NK-92 (cell line): ENCODE results near the gene LMNB1.
"Not testable (repeated sequence)": the region's sequence is repeated elsewhere in the genome, so short reads cannot be mapped to it uniquely, and the experiment has no call there.

Experiments used
- DNase-seq: peaks from one replicate; lab custom pipeline; 2025; ENCODE audit not compliant: unreplicated experiment; lab: John Stamatoyannopoulos, UW

LMNB1 gene, protein sequence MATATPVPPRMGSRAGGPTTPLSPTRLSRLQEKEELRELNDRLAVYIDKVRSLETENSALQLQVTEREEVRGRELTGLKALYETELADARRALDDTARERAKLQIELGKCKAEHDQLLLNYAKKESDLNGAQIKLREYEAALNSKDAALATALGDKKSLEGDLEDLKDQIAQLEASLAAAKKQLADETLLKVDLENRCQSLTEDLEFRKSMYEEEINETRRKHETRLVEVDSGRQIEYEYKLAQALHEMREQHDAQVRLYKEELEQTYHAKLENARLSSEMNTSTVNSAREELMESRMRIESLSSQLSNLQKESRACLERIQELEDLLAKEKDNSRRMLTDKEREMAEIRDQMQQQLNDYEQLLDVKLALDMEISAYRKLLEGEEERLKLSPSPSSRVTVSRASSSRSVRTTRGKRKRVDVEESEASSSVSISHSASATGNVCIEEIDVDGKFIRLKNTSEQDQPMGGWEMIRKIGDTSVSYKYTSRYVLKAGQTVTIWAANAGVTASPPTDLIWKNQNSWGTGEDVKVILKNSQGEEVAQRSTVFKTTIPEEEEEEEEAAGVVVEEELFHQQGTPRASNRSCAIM

DNA sequence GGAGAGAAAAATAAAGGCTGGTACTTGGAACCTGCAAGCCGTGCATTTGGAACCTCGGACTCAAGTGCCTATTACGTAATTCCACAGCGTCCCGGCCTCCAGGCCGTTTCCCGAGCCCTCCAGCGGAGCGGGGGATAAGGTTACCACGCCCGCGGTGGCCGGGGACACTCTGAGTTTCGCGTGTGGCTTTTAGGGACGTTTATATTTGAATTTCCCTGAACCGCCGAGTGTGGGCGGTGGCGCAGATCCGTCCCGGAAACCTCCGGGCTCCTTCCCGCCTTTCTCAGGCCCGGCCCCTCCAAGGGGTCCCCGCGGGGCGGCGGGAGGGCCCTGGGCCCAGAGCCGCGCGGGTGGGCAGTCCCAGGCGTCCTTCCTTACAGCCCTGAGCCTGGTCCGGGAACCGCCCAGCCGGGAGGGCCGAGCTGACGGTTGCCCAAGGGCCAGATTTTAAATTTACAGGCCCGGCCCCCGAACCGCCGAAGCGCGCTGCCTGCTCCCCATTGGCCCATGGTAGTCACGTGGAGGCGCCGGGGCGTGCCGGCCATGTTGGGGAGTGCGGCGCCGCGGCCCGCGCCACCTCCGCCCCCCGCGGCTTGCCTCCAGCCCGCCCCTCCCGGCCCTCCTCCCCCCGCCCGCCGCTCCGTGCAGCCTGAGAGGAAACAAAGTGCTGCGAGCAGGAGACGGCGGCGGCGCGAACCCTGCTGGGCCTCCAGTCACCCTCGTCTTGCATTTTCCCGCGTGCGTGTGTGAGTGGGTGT, at the start of gene LMNB1:
TSS of gene LMNB1 (plus strand) at position 638 of the 758 bp plus-strand sequence. CDS start 373 bp downstream, outside the sequence.
- DNase-seq: peak; percentile 53

DNA sequence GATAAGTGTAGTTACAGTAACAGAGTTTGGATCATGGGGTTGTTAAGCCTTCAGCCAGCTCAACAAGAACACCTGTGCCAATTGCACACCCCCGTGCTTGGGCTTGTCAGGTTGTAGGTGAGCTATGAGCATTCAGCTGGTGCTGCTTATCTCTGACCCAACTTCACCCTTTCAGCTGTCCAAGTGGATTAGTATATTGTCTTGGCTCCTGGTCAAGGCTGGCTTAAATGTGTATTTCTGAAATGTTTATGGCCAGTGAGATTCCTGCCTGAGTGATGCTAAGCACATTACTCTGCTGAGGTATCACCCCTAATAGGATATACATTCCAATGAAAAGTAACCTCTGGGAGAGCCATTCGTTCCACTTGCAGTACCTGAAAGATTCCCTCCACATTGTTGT, 44.2 kb upstream of the LMNB1 start:
- no peak for DNase-seq

DNA sequence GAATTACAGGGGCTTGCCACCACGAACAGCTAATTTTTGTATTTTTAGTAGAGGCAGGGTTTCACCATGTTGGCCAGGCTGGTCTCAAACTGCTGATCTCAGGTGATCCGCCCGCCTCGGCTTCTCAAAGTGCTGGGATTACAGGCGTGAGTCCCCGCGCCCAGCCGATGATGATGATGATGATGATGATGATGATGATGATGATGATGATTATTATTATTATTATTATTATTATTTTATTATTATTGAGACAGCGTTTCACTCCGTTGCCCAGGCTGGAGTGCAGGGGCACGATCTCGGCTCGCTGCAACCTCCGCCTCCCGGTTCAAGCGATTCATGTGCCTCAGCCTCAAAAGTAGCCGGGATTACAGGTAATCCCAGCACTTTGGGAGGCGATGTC, 42.4 kb upstream of the LMNB1 start:
- not testable (repeated sequence) for DNase-seq

DNA sequence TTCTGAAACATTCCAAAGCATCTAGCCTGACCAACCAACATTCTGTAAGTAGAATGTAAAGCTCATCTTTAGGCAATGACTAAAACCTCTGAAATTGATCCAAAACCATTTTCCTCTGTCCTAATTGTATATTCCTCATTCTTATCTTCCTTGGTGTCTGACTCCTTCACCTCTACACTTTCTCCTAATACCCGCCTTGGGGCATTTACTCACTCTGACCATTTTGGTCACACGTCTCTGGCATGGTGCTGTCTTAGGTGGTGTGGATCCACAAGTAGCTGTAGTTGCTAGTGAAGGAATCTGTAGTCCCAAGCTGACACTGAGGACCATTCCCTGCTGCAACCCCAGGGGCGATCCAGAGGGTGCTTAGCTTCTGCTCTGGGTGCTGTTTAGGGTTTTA, 40.8 kb upstream of the LMNB1 start:
- DNase-seq: no peak

DNA sequence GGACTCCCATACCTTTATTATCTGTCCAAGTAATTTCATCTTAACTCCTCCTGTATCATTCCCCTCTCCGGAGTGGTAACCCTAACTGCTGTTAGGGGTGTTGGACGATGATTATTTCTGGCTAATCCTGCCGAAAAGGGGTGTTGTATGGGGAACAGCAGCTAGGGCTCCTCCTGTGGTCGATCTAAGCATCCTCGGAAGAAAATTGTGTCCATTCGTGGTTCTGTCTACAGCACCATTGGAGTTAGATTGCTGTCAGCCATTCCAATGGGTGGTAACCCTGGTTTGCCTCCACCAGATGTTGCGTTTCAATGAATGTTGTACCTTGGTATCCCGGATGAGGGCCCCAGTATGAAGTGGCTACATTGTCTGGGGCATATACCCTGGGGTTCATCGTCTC, 35.6 kb upstream of the LMNB1 start:
- DNase-seq: no peak

DNA sequence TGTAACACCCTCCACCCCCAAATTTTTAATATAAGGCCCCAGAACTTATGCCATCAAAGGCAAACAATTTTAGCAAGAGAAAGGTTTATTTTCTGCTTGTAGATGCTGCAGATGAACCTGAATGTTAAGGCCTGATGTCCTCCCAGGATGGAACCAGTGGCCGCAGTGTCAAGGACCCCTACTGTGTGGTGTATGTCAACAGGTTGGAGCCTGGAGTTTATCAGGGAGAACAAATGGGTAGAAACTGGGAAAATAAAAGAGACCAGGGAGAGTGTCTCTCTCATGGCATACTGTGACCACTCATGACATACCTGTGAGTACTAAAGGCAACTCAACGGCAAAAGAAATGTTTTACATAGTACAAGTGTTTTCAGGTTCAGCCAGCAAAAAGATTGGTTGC, 34.5 kb upstream of the LMNB1 start:
- DNase-seq: no peak

DNA sequence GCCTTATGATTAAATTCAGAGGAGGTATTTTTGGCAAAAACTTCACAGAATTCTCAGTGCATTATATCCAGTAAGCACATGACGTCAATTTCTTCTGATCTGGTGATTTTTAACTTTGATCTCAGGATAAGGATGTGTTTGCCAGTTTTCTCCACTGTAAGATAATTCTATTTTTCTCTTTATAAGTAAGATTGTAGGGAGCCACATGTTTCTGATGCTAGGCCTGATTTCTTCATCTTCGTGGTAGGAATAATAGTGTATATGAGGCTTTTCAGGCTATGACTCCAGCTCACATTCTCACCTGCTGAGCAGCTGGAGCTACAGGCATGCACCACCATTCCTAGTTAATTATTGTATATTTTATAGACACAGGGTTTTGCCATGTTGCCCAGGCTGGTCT, 32.1 kb upstream of the LMNB1 start:
- DNase-seq: no peak

DNA sequence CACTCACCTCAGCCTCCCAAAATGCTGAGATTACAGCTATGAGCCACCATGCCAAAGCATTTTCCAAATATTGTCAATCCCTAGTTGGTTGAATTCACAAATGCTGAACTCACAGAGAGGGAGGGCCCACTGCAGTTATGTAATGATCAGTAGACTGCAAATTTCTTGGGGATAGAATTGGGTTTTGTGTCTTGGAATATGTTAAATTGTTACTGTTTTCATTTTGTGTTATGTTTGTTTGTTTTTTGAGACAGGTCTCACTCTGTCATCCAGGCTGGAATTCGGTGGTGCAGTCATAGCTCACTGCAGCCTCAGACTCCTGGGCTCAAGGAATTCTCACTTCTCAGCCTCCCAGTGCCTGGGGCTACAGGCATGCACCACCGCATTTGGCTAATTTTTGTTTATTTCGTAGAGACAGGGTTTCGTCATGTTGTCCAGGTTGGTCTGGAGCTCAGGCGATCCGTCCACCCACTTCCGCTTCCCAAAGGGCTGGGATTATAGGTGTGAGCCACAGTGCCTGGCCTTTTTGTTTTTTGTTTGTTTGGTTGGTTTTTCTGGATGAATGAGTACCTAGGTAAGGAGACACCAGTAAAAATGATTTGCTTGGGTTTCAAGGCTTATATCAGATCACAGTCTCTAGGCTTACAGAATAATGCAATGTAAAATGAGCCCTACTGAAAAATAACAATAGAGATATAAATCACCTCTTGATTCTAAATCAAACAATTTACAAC, 31.5 kb upstream of the LMNB1 start:
- DNase-seq: no peak

DNA sequence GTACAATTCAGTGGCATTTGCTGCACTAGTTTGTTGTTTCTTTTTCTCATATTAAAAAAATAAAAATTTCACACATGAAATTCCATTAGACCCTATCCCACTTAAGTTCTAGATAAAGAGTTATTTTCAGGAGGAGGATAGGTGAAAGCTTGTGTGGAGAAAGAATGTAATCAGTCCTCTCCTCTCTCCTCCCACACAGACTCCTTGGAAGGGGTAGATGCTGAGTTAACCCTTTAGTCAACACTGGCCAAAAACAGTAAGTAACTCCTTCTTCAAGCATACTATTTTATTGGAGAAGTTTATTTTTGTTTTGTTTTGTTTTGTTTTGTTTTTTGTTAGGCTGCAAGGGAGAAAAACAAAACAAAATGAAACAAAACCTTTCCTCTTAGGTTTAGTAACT, 30.6 kb upstream of the LMNB1 start:
- no peak for DNase-seq

DNA sequence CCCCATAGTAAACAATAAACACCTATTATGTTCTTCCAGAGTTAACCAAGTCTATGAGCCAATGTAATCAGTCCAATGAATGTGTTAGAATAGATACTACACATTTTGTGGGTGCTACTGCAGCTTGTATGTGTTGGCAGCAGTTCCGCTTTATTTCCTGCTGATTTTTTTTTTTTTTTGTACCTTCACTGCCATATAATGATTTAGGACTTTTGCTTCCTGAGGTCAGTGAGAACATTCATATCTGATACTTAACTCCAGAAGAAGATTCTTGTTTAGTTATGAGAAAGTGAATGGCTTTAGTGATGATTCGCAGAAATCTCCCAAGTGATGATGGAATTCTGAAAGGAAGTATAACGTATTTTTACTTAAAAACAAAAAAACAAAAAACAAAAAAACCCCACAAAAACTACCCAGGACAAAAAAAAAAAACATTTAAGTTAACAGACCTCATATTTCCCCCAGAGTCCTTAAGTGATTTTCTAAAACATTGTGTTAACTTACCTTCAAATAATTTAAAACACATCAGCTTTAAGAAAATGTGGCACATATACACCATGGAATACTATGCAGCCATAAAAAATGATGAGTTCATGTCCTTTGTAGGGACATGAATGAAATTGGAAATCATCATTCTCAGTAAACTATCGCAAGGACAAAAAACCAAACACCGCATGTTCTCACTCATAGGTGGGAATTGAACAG, 24.7 kb upstream of the LMNB1 start:
- no peak for DNase-seq

DNA sequence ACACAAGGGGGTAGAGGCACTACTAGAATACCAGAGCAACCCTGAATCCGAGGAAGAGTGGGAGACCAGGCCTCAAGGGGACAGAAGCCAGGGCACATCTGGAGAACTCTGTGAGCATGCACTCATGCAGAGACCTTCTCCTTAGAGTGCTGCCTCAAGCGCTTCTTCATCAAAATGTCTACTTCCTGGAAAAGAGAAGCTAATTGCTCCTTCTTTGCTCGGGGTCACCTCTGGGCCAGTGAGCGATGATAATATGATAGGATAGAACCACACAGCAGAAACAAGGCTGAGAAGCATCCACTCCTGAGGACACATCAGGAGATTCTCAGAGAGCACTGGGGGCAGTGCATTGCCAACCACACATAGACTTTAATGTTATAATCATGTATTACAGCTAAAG, 23.7 kb upstream of the LMNB1 start:
- DNase-seq: no peak

DNA sequence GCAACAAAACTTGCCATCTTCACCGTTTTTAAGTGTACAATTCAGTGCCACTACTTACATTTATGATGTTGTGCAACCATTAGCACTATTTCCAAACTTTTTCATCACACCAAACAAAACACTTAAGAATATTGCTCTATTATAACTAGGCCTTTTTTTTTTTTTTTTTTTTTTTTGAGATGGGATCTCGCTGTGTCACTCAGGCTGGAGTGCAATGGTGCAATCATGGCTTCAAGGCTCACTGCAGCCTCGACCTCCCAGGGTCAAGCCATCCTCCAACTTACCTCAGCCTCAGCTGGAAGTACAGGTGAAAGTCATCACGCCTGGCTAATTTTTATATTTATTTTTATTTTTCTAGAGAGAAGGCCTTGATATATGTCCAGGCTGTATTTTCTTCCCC, 22.3 kb upstream of the LMNB1 start:
- DNase-seq: no peak

DNA sequence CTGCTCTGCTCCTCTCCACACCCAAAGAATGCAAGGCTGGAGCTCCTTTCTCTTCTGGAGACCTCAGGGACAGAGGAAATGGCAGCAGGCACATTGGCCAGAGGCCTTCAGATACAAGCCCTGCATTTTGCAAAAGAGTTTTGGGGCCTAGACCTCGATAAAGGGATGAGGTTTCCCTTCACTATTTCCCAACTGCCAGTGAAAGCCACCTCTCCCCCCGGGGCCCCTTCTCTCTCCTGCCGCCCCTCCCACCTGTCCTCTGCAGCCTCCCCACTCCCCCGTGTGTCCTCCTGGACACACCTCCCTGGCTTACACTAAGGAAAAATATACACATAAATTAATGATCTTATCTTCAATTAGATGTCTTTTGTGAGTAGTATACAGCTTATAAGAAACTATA, 21.3 kb upstream of the LMNB1 start:
- DNase-seq: no peak

DNA sequence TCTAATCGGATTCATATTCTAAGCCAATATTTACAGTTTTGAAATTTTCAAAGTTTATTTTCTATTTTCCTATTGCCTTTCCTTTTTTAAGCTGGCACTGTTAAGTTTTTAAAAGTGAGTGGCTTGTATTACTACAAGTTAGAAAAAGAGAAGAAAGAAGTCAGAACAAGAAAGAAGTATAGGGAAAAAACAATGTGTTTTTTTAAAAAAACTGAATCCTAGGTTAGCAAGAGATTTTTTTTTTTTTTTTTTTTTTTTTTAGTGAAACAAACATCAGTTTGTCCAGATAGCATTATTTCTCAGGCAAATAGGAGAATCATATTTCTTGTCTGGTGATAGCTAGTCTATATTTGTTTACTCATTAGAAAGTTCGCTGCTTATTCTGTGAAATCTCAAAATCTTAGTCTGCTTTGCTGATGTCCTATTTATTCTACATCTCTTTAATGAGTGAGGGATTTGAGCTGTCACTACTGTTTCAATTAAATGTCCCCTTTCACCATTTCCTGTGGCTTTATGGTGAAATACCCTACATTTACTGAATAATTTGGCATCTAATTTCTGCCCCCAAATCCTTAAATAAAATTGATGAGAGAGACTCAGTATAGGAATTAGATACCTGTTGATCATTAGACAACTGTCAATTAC, 19.1 kb upstream of the LMNB1 start:
- DNase-seq: no peak

DNA sequence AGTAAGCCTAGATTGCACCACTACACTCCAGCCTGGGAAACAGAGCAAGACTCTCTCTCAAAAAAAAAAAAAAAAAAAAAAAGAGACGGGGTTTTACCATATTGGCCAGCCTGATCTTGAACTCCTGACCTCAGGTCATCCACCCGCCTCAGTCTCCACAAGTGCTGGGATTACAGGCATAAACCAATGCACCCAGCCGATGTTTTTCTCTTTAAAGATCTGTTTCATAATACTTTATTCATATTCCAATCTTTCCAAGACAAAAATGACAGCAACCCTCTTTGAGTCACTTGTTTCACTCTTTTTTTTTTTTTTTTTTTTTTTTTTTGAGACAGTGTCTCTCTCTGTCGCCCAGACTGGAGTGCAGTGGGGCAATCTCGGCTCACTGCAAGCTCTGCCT, 13.6 kb upstream of the LMNB1 start:
- DNase-seq: no peak

DNA sequence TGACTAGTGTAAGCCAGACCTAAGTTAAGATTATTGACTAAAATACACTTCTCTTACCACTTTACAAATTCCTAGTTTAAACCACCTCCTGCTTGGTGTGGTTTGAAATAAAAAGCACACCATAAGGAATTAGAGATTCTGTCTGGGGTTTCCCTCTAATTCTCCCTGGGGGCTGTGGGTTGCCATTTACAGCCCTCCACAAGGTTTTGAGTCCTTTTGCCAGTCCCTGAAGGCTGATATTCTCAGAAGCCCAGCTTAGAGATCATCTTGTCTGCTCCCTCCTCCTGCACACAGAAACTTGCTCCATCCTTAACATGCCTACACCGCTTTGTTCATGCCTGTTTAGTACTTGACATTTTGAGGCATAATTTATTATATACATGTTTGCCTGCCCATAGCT, 7.2 kb upstream of the LMNB1 start:
- DNase-seq: no peak

DNA sequence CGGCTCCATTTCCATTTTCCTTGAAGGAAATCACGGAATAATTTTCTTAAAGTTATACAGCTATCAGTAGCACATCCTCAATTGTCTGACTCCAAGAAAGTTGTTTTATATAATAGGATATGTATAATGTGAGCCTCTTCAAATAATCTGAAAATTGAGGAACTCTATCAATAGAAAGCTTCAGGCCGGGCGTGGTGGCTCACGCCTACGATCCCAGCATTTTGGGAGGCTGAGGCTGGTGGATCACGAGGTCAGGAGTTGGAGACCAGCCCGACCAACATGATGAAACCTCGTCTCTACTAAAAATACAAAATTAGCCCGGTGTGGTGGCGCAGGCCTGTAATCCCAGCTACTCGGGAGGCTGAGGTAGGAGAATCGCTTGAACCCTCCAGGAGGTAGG, 3.4 kb upstream of the LMNB1 start:
- not testable (repeated sequence) for DNase-seq

DNA sequence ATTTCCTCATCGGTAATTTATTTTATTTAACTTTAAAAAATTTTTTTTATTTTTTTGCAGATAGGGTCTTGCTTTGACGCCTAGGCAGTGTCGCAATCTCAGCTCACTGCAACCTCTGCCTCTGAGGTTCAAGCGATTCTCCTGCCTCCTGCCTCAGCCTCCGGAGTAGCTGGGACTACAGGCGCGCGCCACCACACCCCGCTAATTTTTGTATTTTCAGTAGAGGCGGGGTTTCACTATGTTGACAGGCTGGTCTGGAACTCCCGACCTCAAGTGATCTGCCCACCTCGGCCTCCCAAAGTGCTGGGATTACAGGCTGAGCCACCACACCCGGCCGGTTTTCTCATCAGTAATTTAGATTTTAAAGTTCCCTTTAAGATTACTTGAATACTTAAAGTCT, 2.3 kb upstream of the LMNB1 start:
- not testable (repeated sequence) for DNase-seq

DNA sequence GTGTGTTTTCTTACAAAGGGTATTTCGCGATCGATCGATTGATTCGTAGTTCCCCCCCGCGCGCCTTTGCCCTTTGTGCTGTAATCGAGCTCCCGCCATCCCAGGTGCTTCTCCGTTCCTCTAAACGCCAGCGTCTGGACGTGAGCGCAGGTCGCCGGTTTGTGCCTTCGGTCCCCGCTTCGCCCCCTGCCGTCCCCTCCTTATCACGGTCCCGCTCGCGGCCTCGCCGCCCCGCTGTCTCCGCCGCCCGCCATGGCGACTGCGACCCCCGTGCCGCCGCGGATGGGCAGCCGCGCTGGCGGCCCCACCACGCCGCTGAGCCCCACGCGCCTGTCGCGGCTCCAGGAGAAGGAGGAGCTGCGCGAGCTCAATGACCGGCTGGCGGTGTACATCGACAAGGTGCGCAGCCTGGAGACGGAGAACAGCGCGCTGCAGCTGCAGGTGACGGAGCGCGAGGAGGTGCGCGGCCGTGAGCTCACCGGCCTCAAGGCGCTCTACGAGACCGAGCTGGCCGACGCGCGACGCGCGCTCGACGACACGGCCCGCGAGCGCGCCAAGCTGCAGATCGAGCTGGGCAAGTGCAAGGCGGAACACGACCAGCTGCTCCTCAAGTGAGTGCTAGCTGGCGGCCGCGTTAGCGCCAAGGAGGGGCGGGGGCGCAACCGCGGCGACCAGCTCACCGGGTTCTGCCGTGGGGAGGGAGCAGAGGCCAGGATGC, 480 bp downstream of the LMNB1 start:
- no peak for DNase-seq
